Activated effector memory CD4-positive, alpha-beta T cell treated with Interleukin-2 at 50 U/mL for 16 hours (primary cell): Measurements from ENCODE around the gene GCC2.
"Not testable (repeated sequence)": the region's sequence is repeated elsewhere in the genome, so short reads cannot be mapped to it uniquely, and the experiment has no call there.

Experiments used
- DNase-seq: peaks from one replicate; pipeline ENCODE4 v3.0.0-alpha.2; 2020

The GCC2 gene

GRCh38 chr2:108441712-108442111 is 7.3 kb upstream of the GCC2 start:
- no peak for DNase-seq

- DNase-seq: no peak
Observed at GRCh38 chr2:108444941-108445840, 3.8 kb upstream of the GCC2 start.

DNA sequence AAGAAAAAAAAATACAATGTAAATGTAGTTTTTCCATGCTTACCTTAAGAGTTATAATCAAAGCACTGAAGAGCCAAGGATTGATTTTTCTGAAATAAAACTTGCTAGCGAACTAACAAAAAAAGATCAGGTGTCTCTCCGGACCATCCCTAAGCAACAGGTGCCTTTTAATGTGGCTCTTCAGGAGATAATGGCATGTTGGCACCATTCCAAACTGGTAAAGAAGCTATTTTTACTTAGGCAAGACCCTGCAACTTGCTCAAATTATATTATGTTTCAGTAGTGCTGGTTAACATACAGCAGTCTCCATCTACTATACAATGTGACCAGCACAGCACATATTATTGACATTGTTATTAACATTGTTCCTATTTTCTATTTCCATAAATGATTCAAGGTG is 2.3 kb upstream of the GCC2 start:
- no peak for DNase-seq

GRCh38 chr2:108447947-108448677 is 894 bp upstream of the GCC2 start:
- DNase-seq: no peak

- DNase-seq: peak; percentile 14
Observed at GRCh38 chr2:108449410-108450130, 564 bp downstream of the GCC2 start.

DNA sequence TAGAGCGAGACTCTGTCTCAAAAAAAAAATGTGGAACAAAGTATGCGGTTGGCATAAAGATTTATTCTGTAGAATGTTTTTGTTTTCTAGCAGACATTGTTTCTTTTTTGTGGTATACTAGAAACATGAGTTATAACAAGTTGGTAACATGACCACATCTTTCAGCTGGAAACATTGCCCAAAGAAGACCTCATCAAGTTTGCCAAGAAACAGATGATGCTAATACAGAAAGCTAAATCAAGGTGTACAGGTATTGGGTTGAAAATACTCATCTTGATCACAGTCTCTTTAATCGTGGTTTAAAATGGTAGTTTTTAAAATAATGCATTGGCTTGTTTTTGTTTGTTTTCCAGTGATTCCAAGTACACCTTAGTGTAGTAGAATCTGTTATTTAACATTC is 1.9 kb downstream of the GCC2 start:
- no peak for DNase-seq

DNA sequence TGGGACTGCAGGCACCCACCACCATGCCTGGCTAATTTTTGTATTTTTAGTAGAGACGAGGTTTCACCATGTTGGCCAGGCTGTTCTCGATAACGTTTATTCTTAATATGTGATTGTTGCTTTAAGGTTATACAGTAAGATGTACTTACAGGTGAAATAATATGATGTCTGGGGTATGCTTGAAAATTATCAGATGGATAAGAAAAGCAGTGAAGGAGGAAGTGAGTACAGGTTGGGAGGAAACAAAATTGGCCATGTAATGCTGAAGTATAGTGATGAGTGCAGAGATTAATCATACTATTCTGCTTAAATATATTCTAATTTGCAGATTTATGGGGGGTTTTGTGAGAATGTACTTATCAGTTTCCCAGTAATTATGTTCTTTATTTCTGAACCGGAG is 3.0 kb downstream of the GCC2 start:
- DNase-seq: no peak

- DNase-seq: not testable (repeated sequence)
Observed at GRCh38 chr2:108453530-108453929, 4.5 kb downstream of the GCC2 start.

GRCh38 chr2:108454440-108454839 is 5.4 kb downstream of the GCC2 start:
- DNase-seq: no peak

- DNase-seq: no peak
Observed at GRCh38 chr2:108455571-108455970, 6.6 kb downstream of the GCC2 start.

DNA sequence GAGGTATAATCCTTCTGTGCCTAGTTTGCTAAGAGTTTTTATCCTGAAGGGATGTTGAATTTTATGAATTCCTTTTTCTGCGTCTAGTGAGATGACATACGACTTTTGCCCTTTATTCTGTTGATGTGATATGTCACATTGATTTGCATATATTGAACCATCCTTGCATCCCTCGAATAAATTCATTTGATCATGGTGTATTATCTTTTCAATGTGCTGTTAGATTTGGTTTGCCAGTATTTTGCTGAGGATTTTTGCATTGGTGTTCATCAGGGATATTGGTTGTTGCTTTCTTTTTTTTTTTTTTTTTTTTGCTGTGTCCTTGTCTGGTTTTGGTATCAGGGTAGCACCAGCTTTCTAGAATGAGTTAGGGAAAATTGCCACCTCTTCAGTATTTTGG is 9.1 kb downstream of the GCC2 start:
- DNase-seq: no peak

DNA sequence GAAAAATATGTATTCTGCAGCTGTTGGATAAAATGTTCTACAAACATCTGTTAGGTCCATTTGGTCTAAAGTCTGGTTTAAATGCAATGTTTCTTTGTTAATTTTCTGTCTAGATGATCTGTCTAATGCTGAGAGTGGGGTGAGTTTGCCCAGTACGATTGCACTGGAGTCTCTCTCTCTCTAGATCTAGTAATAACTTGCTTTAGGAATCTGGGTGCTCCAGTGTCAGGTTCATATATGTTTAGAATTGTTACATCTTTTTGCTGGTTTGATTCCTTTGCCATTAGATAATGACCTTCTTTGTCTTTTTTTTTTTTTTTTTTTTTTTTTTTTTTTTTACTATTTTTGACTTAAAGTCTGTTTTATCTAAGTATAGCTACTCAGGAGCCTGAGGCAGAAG is 10.4 kb downstream of the GCC2 start:
- DNase-seq: no peak

- no peak for DNase-seq
Observed at GRCh38 chr2:108460345-108461037, 11.5 kb downstream of the GCC2 start.

DNA sequence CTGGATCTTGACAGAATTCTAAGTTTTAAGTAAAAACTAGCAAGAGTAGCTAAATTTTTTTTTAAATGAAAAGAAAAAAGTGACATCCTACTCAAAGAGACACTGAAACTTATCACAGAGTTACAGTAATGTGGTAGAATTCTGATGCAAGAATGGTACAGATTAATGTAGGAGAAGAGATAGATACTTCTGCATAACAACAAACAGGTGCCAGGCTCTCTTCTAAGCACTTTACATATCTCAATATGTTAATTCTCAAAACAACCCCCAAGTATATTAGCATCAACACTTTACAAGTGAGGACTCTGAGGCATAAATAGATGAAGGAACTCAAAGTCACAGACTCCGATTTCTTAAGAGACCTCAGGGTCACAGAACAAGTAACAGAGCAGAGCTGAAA is 28.1 kb downstream of the GCC2 start:
- no peak for DNase-seq

DNA sequence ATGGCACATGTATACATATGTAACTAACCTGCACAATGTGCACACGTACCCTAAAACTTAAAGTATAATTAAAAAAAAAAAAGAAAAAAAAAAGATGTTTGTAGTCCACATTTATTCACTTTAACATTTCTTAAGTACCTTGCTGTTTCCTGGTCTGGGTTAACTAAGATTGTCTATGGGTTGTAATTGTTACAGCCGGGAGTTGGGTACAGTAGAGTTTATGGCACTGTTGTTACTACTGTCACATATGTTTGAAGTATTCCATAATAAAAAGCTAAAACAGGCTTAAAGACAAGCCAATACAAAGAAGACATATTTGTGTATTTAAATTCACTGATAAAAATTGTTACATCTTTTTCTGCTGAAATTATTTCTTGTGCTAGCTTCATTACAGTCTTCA is 36.2 kb downstream of the GCC2 start:
- no peak for DNase-seq

- no peak for DNase-seq
Observed at GRCh38 chr2:108490506-108491122, 41.6 kb downstream of the GCC2 start.

- DNase-seq: no peak
Observed at GRCh38 chr2:108491848-108492247, 42.8 kb downstream of the GCC2 start.

GRCh38 chr2:108492364-108492763 is 43.4 kb downstream of the GCC2 start:
- DNase-seq: no peak

- DNase-seq: not testable (repeated sequence)
Observed at GRCh38 chr2:108496167-108496566, 47.2 kb downstream of the GCC2 start.

DNA sequence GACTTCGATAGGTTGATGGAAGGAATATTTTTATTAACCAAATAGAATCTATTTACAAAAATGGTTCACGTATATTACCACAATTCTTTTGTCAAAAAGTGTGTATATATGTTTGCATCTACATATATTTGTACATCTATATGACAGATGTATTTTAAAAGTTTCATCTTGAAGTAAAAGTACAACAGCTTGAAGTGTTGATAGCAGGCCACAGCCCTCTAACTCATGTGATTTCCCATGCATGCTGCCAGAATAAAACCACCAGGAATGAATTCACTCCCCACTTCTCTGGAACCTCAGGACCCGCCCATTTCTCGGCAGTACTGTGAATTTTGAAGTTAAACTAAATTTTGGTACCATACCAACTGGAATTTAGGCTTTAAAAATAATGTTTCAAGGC is 58.6 kb downstream of the GCC2 start:
- not testable (repeated sequence) for DNase-seq

- DNase-seq: not testable (repeated sequence)
Observed at GRCh38 chr2:108512431-108512830, 63.4 kb downstream of the GCC2 start.

DNA sequence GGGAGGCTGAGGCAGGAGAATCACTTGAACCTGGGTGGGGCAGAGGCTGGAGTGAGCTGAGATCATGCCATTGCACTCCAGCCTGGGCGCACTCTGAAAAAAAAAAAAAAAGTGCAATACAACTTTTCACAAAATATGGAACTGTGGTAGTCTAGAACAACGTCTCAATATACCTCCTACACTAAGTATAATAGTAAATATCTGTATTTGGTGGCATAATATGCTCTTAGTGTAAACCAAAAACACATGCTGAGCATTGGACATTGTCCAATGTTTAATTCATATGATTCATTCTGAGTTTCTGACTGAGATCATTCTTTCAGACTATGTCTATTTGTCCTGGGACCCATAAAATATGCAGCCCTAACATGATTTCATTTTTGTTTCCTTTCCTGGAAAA is 65.5 kb downstream of the GCC2 start:
- not testable (repeated sequence) for DNase-seq
